Mesendoderm (in vitro differentiated cells): ENCODE measurements around the gene DISC1.

ENCODE experiments used
- DNase-seq: peaks from one replicate; pipeline ENCODE4 v3.0.0; 2013
- H2AK5ac ChIP-seq: 2 replicates; pipeline ENCODE4 v1.6.1; 2013; ENCODE audit warnings: low read length, inconsistent platforms
- H2BK120ac ChIP-seq: 2 replicates; pipeline ENCODE4 v1.6.1; 2013; ENCODE audit warnings: low read depth, mild to moderate bottlenecking, low read length, moderate library complexity, mixed read lengths
- H2BK15ac ChIP-seq: replicated peaks from 2 replicates; pipeline ENCODE4 v1.6.1; 2013; ENCODE audit warnings: low read depth, mild to moderate bottlenecking, moderate library complexity
- H2BK5ac ChIP-seq: 2 replicates; pipeline ENCODE4 v1.6.1; 2013; ENCODE audit warnings: low read length, inconsistent platforms
- H3K18ac ChIP-seq: 2 replicates; pipeline ENCODE4 v1.6.1; 2013; ENCODE audit warnings: mild to moderate bottlenecking, low read length, mixed read lengths
- H3K23ac ChIP-seq: one replicate; pipeline ENCODE4 v1.6.1; 2013; ENCODE audit warnings: low read length
- H3K27ac ChIP-seq: 2 replicates; pipeline ENCODE4 v1.5.1; 2013; ENCODE audit warnings: low read depth, mild to moderate bottlenecking, inconsistent platforms, low read length, moderate library complexity
- H3K27me3 ChIP-seq: 2 replicates; pipeline ENCODE4 v1.6.1; 2013; ENCODE audit warnings: low read length, control low read depth, mild to moderate bottlenecking, inconsistent platforms; ENCODE audit not compliant: insufficient read depth, poor library complexity
- H3K36me3 ChIP-seq: 2 replicates; pipeline ENCODE4 v1.6.1; 2013; ENCODE audit warnings: low read length, inconsistent platforms; ENCODE audit not compliant: control insufficient read depth, insufficient read depth
- H3K4ac ChIP-seq: one replicate; pipeline ENCODE4 v1.6.1; 2013; ENCODE audit warnings: low read depth, mild to moderate bottlenecking, low read length, moderate library complexity
- H3K4me1 ChIP-seq: 2 replicates; pipeline ENCODE4 v1.6.1; 2013; ENCODE audit warnings: low read depth, low read length, inconsistent platforms; ENCODE audit not compliant: control insufficient read depth
- H3K4me2 ChIP-seq: 2 replicates; pipeline ENCODE4 v1.6.1; 2013; ENCODE audit warnings: low read length
- H3K4me3 ChIP-seq: 2 replicates; pipeline ENCODE4 v1.5.1; 2013; ENCODE audit warnings: mild to moderate bottlenecking, low read length
- H3K56ac ChIP-seq: one replicate; pipeline ENCODE4 v1.6.1; 2013; ENCODE audit warnings: low read length
- H3K79me1 ChIP-seq: 2 replicates; pipeline ENCODE4 v1.6.1; 2013; ENCODE audit warnings: low read length, inconsistent platforms
- H3K79me2 ChIP-seq: 2 replicates; pipeline ENCODE4 v1.6.1; 2013; ENCODE audit warnings: mild to moderate bottlenecking, low read length; ENCODE audit not compliant: control insufficient read depth, insufficient read depth
- H3K9ac ChIP-seq: 2 replicates; pipeline ENCODE4 v1.6.1; 2013; ENCODE audit warnings: low read length, inconsistent platforms
- H4K5ac ChIP-seq: one replicate; pipeline ENCODE4 v1.6.1; 2013; ENCODE audit warnings: low read length
- H4K8ac ChIP-seq: one replicate; pipeline ENCODE4 v1.6.1; 2013; ENCODE audit warnings: low read depth, mild to moderate bottlenecking, control low read depth, low read length, moderate library complexity
- WGBS: extraction: QIAGEN DNeasy Blood & Tissue Kit; methylation state at CpG from one replicate; pipeline ENCODE4 v1.1.7; 2013; ENCODE audit warnings: low lambda C conversion rate, missing lambda C conversion rate; ENCODE audit not compliant: insufficient coverage; ENCODE audit errors: extremely low coverage; 5-methylcytosine and 5-hydroxymethylcytosine counted together

Gene DISC1

GRCh38 chr1:231705806-231706760 lies 79.5 kb downstream of the DISC1 start:
- Histone ChIP-seq H2BK15ac (no peak overlapping the region), H3K36me3 (no peaks in the 10 kb centered on the region), H3K79me1 (no peaks in the 10 kb centered on the region), H4K8ac (no peak overlapping the region), H3K27ac (no peak overlapping the region), H3K9ac (no peak overlapping the region), H3K23ac (no peak overlapping the region), H3K56ac (no peak overlapping the region), H3K4me3 (no peak overlapping the region), H3K4me1 (no peaks in the 10 kb centered on the region), H3K4me2 (no peak overlapping the region), H3K27me3 (no peaks in the 10 kb centered on the region), H3K4ac (no peak overlapping the region), H4K5ac (no peak overlapping the region), H2BK5ac (no peak overlapping the region), H3K79me2 (no peaks in the 10 kb centered on the region), H2BK120ac (no peak overlapping the region), H2AK5ac (no peak overlapping the region), H3K18ac (no peak overlapping the region)
- no peak for DNase-seq
- no CpG with 5 or more reads among the region's 6 CpGs for WGBS

- Histone ChIP-seq H3K79me1 (no peaks in the 10 kb centered on the region), H4K5ac (no peak overlapping the region), H3K4me2 (no peak overlapping the region), H3K27me3 (no peaks in the 10 kb centered on the region), H3K27ac (no peak overlapping the region), H3K36me3 (no peaks in the 10 kb centered on the region), H2BK120ac (no peak overlapping the region), H3K18ac (no peak overlapping the region), H3K23ac (no peak overlapping the region), H3K4me3 (no peak overlapping the region), H3K56ac (no peak overlapping the region), H3K9ac (no peak overlapping the region), H2AK5ac (no peak overlapping the region), H3K79me2 (no peaks in the 10 kb centered on the region), H2BK15ac (no peak overlapping the region), H3K4ac (no peak overlapping the region), H2BK5ac (no peak overlapping the region), H3K4me1 (no peaks in the 10 kb centered on the region), H4K8ac (no peak overlapping the region)
- no CpG with 5 or more reads among the region's 3 CpGs for WGBS
- DNase-seq: no peak
These were observed 80.3 kb downstream of the DISC1 start for GRCh38 chr1:231706934-231707333.

DNA sequence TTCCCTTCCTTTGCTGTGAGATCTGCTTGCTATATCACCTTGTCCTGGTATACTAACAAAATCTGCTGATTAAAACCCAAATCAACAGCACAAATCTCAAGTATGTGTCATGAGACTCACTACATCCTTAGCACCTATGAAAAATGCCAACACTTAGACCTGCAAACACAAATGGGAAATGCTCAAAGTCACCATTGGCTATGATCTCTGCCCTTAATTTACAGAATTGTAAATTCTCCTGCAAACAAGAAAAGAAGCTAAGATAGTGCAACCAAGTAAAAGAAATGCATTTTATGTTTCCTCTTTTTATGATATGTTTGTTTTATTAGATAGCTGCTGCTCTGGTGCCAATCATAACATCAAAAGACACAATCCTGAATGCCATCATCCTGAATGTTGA lies 80.8 kb downstream of the DISC1 start:
- H3K4me3 ChIP-seq: no peak overlapping the region
- no peak overlapping the region for H2AK5ac ChIP-seq
- no peaks in the 10 kb centered on the region for H3K79me1 ChIP-seq
- H2BK120ac ChIP-seq: no peak overlapping the region
- DNase-seq: no peak
- no peak overlapping the region for H4K8ac ChIP-seq
- no peak overlapping the region for H3K4me2 ChIP-seq
- no peak overlapping the region for H3K56ac ChIP-seq
- no peaks in the 10 kb centered on the region for H3K4me1 ChIP-seq
- H2BK5ac ChIP-seq: no peak overlapping the region
- H3K36me3 ChIP-seq: no peaks in the 10 kb centered on the region
- no peak overlapping the region for H3K4ac ChIP-seq
- H3K27ac ChIP-seq: no peak overlapping the region
- H3K18ac ChIP-seq: no peak overlapping the region
- H3K9ac ChIP-seq: no peak overlapping the region
- no peaks in the 10 kb centered on the region for H3K27me3 ChIP-seq
- H3K23ac ChIP-seq: no peak overlapping the region
- H2BK15ac ChIP-seq: no peak overlapping the region
- no peak overlapping the region for H4K5ac ChIP-seq
- no peaks in the 10 kb centered on the region for H3K79me2 ChIP-seq

DNA sequence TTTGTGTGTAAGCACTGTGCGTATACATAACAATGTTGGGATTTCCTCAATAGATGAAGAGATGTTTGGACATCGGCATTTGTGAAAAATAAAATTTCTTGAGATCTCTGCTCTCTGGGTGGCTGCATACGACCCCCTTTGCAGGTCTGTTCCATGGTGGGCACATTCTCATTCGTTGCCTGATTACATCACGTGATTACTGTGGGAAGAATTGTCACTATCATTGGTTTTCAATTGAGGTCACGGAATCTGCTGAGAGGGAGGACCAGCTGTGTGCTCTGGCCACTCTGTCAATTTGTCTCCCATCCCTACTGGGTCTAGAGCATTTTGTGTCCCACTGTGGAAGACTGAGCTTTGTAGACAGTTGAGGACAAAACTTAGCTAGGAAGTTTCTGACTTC lies 81.8 kb downstream of the DISC1 start:
- Histone ChIP-seq H4K5ac (no peak overlapping the region), H3K18ac (no peak overlapping the region), H3K23ac (no peak overlapping the region), H3K79me1 (no peaks in the 10 kb centered on the region), H2BK120ac (no peak overlapping the region), H3K4me1 (no peaks in the 10 kb centered on the region), H2BK15ac (no peak overlapping the region), H2BK5ac (no peak overlapping the region), H3K4me2 (no peak overlapping the region), H3K4me3 (no peak overlapping the region), H3K79me2 (no peaks in the 10 kb centered on the region), H3K4ac (no peak overlapping the region), H3K27me3 (no peaks in the 10 kb centered on the region), H4K8ac (no peak overlapping the region), H3K56ac (no peak overlapping the region), H3K27ac (no peak overlapping the region), H3K9ac (no peak overlapping the region), H2AK5ac (no peak overlapping the region), H3K36me3 (no peaks in the 10 kb centered on the region)
- no peak for DNase-seq
- no CpG with 5 or more reads among the region's 6 CpGs for whole genome bisulfite sequencing

DNA sequence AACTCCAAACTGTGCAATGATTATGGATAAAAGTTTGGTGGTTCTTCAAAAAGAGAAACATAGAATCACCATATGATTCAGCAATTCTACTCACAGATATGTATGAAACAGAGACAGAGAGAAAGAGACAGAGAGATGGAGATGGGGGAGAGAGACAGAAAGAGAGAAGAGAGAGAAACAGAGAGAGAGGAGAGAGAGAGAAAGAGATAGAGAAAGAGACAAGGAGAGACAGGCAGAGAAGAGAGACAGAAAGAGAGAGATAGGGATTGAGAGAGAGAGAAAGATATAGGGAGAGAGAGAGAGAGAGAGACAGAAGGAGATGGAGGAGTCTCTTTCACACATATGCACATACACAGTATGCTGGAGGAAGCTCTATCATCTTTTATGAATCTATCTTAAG lies 87.8 kb downstream of the DISC1 start:
- no peak overlapping the region for H2BK5ac ChIP-seq
- no peak overlapping the region for H3K4me2 ChIP-seq
- H3K4ac ChIP-seq: no peak overlapping the region
- H3K27me3 ChIP-seq: no peaks in the 10 kb centered on the region
- no peak overlapping the region for H3K4me3 ChIP-seq
- no peak overlapping the region for H4K8ac ChIP-seq
- H3K27ac ChIP-seq: no peak overlapping the region
- H3K23ac ChIP-seq: no peak overlapping the region
- no peak for DNase-seq
- H3K36me3 ChIP-seq: no peaks in the 10 kb centered on the region
- H4K5ac ChIP-seq: no peak overlapping the region
- no peak overlapping the region for H2BK120ac ChIP-seq
- no peak overlapping the region for H3K56ac ChIP-seq
- H2BK15ac ChIP-seq: no peak overlapping the region
- H3K79me1 ChIP-seq: no peaks in the 10 kb centered on the region
- no peaks in the 10 kb centered on the region for H3K4me1 ChIP-seq
- no peak overlapping the region for H2AK5ac ChIP-seq
- H3K79me2 ChIP-seq: no peaks in the 10 kb centered on the region
- no peak overlapping the region for H3K9ac ChIP-seq
- no peak overlapping the region for H3K18ac ChIP-seq
